Limb (tissue), 2 donors: ENCODE results near the gene KCTD3.

Experiments used
- DNase-seq, 2 donors: peaks; one replicate each; pipeline ENCODE4 v3.0.0-alpha.2; 2016; ENCODE audit errors: extremely low spot score in 2 of 2

KCTD3 gene

GRCh38 chr1:215566556-215567490 is at the start of gene KCTD3:
KCTD3 (plus strand) TSS chr1:215567304; CDS start chr1:215567686, 382 bp downstream.
- peak; percentile 86 to 87 for DNase-seq

GRCh38 chr1:215517441-215517891 is 49.6 kb upstream of the KCTD3 start:
- no peak for DNase-seq

DNA sequence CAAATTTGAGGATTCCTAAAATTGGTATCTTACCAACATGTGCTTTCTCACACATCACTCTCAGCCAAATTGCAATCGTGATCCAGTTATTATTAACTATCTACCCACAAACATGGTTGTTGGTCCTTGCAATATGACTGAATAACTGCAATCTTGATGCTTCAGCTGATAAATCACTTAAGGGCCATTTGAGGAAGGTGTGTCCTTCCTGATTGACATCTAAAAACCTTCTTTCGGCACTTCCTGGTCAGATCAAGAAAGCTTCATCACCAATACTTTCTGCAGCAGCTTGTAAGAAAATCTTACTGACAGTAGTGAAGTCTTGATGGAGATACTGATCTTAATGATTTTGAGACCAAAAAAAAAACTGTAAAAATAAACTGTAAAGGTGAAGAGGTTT is 48.5 kb upstream of the KCTD3 start:
- DNase-seq: no peak

DNA sequence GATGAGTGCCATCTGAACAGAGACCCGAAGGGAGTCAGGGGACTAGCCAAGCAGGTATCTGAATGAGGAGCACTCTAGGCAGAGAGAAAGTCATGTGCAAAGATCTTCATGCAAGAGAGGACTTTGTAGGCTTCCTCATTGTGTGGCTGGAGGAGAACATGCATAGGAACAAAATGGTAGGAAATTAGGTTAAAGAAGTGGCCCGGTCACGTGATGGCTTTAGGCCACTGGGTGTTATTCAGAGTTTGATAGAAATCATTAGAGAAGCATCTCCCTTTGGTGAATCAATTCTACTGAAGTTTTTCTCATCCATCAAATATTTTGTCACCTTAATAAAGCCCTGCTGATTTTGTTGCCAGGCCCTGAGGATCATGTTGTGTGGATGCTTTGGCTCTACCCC is 45.8 kb upstream of the KCTD3 start:
- no peak for DNase-seq

GRCh38 chr1:215523128-215523861 is 43.8 kb upstream of the KCTD3 start:
- DNase-seq: peak in 1 of 2 donors; percentile 49

DNA sequence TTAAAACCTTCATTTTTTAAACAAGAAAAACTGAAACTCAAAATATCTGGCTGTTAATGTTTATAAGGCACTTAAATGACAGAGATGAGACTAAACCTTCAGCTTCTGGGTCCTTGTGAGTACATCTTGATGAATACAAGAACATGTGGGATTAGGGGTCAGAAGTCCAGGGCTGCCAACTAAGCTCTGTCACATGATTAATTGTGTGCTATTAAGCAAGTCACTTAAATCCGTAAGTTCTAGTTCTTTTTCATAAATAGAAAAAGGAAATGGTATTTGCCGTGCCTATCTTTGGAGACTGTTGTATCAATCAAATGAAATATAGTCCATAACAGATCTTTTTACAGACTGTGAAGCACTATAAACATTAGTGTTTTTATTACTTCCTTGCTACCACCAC is 43.2 kb upstream of the KCTD3 start:
- DNase-seq: no peak

GRCh38 chr1:215526147-215526845 is 40.8 kb upstream of the KCTD3 start:
- DNase-seq: peak in 1 of 2 donors; percentile 72

GRCh38 chr1:215526846-215527151 is 40.3 kb upstream of the KCTD3 start:
- no peak for DNase-seq

DNA sequence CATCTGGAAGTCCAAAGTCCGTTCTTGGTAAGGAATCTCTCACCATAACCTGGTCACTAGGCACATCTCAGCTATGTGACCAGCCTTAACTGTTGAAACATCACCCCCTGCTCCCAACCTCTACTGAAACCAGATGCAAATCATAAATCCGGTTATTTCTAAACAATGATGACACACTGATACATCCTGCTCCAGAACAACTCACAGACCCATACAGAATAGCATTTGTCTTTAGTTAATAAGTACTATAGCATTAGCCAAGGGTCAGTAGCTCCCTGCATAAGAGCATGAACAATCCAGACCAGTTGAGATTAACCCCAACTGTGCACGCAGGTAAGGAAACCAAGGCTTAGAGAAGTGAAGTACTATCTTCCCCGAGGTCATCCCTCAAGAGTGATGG is 38.0 kb upstream of the KCTD3 start:
- DNase-seq: no peak

DNA sequence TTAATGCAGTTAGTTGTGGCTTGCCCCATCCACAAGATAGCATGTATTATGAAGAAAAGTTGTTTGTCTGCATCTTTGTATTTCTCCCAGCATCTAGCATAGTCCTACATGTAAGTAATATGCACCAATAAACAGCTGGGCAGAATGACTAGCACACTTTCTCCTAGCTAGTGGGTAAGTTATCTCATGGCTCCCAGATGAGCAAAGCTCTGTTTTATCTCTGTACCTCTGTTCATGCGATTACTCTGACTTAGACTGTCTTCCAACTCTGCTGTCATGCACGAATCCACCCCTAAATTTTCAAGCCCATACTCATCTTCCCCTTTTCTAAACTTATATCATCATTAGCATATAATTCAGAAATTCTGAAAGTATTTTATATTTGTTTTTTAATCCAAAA is 37.5 kb upstream of the KCTD3 start:
- DNase-seq: no peak

- no peak for DNase-seq
These were observed 36.6 kb upstream of the KCTD3 start for GRCh38 chr1:215530401-215530984.

GRCh38 chr1:215539803-215540570 is 27.1 kb upstream of the KCTD3 start:
- DNase-seq: no peak

DNA sequence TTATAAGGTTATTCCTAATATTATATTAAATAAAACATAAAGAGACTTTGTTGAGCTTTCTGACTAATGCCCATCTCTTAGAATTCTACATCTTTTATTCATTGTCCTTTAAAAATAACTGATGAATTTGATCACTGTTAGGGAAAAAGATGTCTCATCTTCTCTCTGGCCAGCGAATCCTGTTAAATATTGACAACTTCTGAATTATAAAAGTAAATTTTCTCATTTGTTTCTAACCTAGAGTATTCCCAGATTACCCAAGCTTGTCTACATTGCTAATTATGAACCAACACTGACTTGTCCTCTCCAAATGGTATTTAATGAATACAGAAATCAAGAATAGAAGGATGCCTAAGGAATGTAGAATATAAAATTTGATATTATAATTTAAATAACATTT is 24.8 kb upstream of the KCTD3 start:
- no peak for DNase-seq

DNA sequence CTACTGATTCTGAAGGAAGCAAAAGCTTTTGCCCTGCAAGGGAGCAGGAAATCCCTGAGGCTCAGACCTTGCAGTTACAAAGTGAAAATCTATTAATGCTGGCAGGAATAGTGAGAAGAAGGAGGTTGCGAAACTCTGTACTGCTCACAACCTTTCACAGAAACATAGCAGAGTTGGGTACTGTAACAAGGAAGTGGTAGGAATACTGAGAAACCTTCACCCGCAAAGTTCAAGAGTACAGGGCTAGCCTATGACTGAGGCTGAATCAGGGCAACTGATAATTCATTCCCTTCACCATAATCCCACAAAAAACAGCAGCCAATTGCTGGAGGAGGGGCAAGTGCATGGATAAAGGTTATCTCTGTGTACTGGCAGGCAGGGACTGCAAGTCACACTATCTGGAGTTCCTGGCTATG is 23.9 kb upstream of the KCTD3 start:
- no peak for DNase-seq

DNA sequence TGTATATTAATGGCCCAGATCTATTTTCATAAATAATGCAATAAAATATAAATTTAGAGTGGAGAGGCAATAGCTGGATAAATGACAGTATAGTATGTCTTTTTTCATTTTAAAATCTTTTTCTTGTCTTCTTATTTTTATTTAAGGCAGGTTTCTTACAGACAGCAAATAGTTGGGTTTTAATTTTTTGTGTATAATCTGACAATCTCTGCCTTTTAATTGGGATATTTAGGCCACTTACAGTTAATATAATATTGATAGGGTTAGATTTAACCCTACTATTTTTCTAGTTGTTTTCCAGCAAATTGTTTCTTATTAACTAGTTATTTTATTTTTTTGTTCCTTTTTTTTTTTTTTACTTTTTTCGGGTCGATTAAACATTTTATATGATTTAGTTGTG is 23.3 kb upstream of the KCTD3 start:
- no peak for DNase-seq

GRCh38 chr1:215544566-215544965 is 22.5 kb upstream of the KCTD3 start:
- no peak for DNase-seq

DNA sequence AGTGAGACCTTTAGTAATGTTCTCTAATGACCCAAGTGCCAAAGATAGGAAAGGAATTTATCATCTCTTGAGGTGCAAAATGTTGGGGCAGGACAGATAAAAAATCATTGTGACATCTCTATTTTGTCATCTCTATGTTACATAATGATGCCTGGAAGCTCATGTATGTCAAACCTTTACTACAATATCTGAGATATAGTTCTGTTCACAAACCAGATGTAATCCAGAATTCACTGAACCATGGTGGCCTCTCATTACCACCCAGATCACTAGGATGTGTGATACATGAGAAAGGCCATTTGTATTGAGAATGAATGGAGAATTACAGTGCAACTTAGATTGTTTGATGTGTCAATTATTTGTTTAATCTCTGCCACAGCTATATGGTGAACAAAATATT is 22.0 kb upstream of the KCTD3 start:
- no peak for DNase-seq

DNA sequence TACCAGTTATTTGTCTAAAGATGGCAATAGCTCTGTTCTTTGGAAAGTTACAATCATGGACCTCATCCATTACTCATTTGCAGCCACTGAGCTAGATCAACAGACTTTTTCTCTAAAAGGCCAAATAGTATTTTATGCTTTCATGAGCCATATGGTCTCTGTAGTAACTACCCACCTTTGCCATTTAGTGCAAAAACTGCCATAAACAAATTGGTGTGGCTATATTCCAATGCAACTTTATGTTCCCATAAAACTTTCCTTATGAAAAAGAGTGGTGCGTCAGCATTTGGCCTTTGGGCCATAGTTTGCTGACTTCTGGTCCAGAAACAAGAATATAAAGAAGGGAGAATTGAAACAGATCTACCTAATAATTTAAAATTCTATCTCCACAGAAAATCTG is 20.1 kb upstream of the KCTD3 start:
- DNase-seq: no peak

DNA sequence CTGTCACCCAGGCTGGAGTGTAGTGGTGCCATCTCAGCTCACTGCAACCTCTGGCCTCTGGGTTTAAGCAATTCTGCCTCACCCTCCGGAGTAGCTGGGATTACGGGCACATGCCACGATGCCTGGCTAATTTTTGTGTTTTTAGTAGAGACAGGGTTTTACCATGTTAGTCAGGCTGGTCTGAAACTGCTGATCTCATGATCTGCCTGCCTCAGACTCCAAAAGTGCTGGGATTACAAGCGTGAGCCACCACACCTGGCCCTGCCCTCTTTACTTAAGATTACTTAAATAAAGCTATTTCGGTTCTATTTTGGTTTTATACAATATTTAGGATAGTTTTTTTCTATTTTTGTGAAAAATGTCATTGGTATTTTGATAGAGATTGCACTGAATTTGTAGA is 15.3 kb upstream of the KCTD3 start:
- DNase-seq: no peak

DNA sequence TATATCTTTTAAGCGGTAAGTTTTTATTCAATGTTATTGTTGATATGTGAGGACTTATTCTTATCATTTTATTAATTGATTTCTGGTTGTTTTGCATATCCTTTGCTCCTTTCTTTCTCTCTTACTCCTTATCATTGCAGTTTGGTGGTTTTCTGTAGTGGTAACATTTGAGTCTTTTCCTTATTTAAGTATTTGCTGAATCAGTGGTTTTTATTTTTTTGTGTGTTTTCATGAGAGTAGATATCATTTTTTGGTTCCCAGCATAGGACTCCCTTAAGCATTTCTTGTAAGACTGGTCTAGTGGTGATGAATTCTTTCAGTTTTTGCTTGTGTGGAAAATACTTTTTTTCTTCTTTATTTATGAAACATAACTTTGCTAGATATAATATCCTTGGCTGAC is 12.2 kb upstream of the KCTD3 start:
- no peak for DNase-seq

GRCh38 chr1:215555531-215555930 is 11.6 kb upstream of the KCTD3 start:
- no peak for DNase-seq
